ENCODE results near the gene ARRDC4.

The ARRDC4 gene

GRCh38 chr15:98000249-98001203 is 40.0 kb downstream of the ARRDC4 start:
- no peak for DNase-seq

- no peak for DNase-seq
These were observed 41.2 kb downstream of the ARRDC4 start for GRCh38 chr15:98001663-98002194.

- no peak for DNase-seq
These were observed 41.9 kb downstream of the ARRDC4 start for GRCh38 chr15:98002419-98002818.

- no peak for DNase-seq
These were observed 42.4 kb downstream of the ARRDC4 start for GRCh38 chr15:98002866-98003265.

GRCh38 chr15:98003518-98003917 is 43.0 kb downstream of the ARRDC4 start:
- DNase-seq, result no peak

GRCh38 chr15:98003996-98004395 is 43.5 kb downstream of the ARRDC4 start:
- no peak for DNase-seq

- no peak for DNase-seq
These were observed 45.2 kb downstream of the ARRDC4 start for GRCh38 chr15:98005659-98006058.

- DNase-seq, result no peak
These were observed 48.7 kb downstream of the ARRDC4 start for GRCh38 chr15:98009169-98009568.

GRCh38 chr15:98009971-98010370 is 49.5 kb downstream of the ARRDC4 start:
- no peak for DNase-seq

GRCh38 chr15:98012354-98012753 is 51.9 kb downstream of the ARRDC4 start:
- no peak for DNase-seq

- no peak for DNase-seq
These were observed 53.1 kb downstream of the ARRDC4 start for GRCh38 chr15:98013631-98014030.

- no peak for DNase-seq
These were observed 56.9 kb downstream of the ARRDC4 start for GRCh38 chr15:98017150-98017964.

- no peak for DNase-seq
These were observed 58.4 kb downstream of the ARRDC4 start for GRCh38 chr15:98018761-98019351.
